OCI-LY1 (cell line): ENCODE results near the gene RALGPS2.

ENCODE experiments used
- EZH2 ChIP-seq: fragments of 200-600 bp; sonication (generic), shearing (Covaris generic); IDR thresholded peaks from 2 replicates; pipeline ENCODE4 v1.8.0; 2017; ENCODE audit warnings: borderline replicate concordance, mixed run types, mild to moderate bottlenecking, antibody characterized with exemption, low read length, moderate library complexity, mixed read lengths
- TF ChIP-seq, protein P1 (sequence below): fragments of 200-600 bp; sonication (generic), shearing (Covaris generic); IDR thresholded peaks from 2 replicates; pipeline ENCODE4 v1.5.1; 2017; ENCODE audit warnings: mild to moderate bottlenecking, antibody characterized with exemption, low read length, moderate library complexity, mixed read lengths

DNA sequence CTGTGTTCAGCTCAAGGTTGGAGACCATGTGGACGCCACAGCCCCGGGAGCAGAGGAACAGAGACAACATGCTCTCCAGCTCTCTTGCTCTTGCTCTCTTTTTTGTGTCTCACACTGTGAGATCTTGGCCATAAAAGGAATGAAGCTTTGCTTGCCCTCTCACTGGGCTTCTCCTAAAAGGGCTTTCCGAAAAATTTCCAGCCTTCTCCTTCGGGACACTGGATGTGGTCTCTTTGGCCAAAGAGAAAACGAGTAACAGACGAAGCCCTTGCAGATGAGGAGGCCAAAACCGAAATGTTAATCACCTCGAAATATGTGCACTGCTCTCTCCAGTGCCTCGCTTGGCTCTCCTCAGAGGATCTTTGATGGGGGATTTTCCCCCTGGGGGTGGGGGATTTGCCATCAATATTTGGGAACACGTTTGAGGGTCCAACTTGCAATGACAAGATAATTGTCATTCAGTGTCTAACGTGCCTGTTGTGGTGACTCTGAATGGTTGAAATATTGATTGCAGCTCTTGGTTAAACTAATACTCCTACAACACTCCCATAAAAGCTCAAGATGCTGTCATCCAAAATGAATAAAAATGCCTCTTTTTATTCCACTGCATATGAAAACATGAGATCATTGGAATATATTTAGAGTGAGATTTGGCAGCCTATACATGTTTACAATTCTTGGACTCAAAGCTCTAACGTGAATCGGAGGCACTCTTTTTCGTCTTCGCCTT, 214.5 kb downstream of the RALGPS2 start:
- TF ChIP-seq, protein P1, sequence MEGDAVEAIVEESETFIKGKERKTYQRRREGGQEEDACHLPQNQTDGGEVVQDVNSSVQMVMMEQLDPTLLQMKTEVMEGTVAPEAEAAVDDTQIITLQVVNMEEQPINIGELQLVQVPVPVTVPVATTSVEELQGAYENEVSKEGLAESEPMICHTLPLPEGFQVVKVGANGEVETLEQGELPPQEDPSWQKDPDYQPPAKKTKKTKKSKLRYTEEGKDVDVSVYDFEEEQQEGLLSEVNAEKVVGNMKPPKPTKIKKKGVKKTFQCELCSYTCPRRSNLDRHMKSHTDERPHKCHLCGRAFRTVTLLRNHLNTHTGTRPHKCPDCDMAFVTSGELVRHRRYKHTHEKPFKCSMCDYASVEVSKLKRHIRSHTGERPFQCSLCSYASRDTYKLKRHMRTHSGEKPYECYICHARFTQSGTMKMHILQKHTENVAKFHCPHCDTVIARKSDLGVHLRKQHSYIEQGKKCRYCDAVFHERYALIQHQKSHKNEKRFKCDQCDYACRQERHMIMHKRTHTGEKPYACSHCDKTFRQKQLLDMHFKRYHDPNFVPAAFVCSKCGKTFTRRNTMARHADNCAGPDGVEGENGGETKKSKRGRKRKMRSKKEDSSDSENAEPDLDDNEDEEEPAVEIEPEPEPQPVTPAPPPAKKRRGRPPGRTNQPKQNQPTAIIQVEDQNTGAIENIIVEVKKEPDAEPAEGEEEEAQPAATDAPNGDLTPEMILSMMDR, result no peak
- no peak for TF ChIP-seq EZH2
